Measurements from ENCODE around the gene CDH2. TPM values are rescaled to one million over a fixed set of nuclear protein-coding genes. Genes with fewer than 3 reads are reported as not detected.

CDH2 gene
- total RNA-seq, 1 donor from 2014 or later = 87.2 TPM

DNA sequence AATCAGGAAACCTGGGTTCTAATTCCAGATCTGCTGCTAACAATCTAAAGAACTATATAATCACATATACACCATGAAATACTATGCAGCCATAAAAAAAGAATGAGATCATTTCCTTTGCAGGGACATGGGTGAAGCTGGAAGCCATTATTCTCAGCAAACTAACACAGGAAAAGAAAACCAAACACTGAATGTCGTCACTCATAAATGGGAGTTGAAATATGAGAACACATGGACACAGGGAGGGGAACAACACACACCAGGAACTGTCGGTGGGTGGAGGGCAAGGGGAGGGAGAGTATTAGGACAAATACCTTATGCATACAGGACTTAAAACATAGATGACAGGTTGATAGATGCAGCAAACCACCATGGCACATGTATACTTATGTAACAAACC, 33.2 kb downstream of the CDH2 start:
- no peaks in the 10 kb centered on the region for H3K27me3 Mint-ChIP-seq (ENCODE audit: unreplicated experiment)
- no peaks in the 10 kb centered on the region for H3K9me3 Mint-ChIP-seq (ENCODE audit: unreplicated experiment)
- no peak overlapping the region for H3K4me3 Mint-ChIP-seq (ENCODE audit: unreplicated experiment)
- TF ChIP-seq CTCF (IDR thresholded peaks at IDR 0.05) = no peak
- peaks cover 7% of the 10 kb centered on the region for H3K36me3 Mint-ChIP-seq (ENCODE audit: unreplicated experiment)
- no peak for DNase-seq (ENCODE audit: extremely low spot score, unreplicated experiment)
- peaks cover 26% of the 10 kb centered on the region for H3K4me1 Mint-ChIP-seq (ENCODE audit: unreplicated experiment)
- H3K27ac Mint-ChIP-seq (ENCODE audit: unreplicated experiment) = no peak overlapping the region

DNA sequence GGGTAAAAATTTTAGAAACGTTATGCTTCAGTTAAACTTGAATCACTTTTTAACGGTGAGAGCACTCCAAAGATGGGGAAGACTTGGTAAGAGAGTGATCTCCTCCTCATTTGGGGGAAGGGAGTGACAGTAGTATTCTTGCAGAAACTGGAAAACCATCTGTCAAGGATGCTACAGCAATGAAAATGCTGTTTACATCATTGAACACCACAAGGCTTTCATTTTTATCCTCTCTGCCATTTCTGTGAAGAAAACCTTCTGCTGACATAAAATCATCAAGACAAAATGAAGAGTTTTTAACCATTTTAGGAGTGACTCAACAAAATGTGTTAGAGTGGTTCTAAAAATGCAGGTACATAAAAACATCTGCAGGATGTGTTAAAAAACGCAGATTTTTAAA, 38.1 kb downstream of the CDH2 start:
- no peaks in the 10 kb centered on the region for H3K9me3 Mint-ChIP-seq (ENCODE audit: unreplicated experiment)
- peaks cover 11% of the 10 kb centered on the region for H3K4me1 Mint-ChIP-seq (ENCODE audit: unreplicated experiment)
- H3K36me3 Mint-ChIP-seq (ENCODE audit: unreplicated experiment) = peaks cover 11% of the 10 kb centered on the region
- TF ChIP-seq CTCF (IDR thresholded peaks at IDR 0.05) = no peak
- no peaks in the 10 kb centered on the region for H3K27me3 Mint-ChIP-seq (ENCODE audit: unreplicated experiment)
- H3K4me3 Mint-ChIP-seq (ENCODE audit: unreplicated experiment) = no peak overlapping the region
- no peak for DNase-seq (ENCODE audit: extremely low spot score, unreplicated experiment)
- no peak overlapping the region for H3K27ac Mint-ChIP-seq (ENCODE audit: unreplicated experiment)

- Mint-ChIP-seq H3K27me3 (ENCODE audit: unreplicated experiment) (no peaks in the 10 kb centered on the region), H3K36me3 (ENCODE audit: unreplicated experiment) (peaks cover 15% of the 10 kb centered on the region), H3K27ac (ENCODE audit: unreplicated experiment) (no peak overlapping the region), H3K4me3 (ENCODE audit: unreplicated experiment) (no peak overlapping the region), H3K9me3 (ENCODE audit: unreplicated experiment) (no peaks in the 10 kb centered on the region), H3K4me1 (ENCODE audit: unreplicated experiment) (no peaks in the 10 kb centered on the region)
- no peak for TF ChIP-seq CTCF (IDR thresholded peaks at IDR 0.05)
- DNase-seq (ENCODE audit: extremely low spot score, unreplicated experiment) = no peak
These were observed 40.9 kb downstream of the CDH2 start for GRCh38 chr18:28136071-28136470.

DNA sequence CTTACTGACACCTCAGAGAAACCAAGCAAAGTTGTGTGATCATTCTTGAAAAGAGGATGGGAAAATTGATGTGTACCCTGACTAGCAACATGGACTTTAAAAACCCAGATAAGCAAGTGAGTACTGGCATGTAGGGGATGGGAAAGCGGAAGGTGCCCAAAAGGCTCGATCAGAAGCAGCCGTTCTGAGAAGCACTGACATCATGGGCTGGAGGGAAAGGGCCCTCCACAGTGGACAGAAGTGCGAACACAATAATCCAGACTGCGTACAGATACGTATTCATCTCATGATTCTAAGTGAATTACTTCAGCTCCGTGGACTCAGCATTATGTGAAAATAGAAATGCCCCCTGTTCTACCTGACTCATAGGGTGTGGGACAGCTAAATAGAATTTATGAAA, 42.2 kb downstream of the CDH2 start:
- Mint-ChIP-seq H3K4me1 (ENCODE audit: unreplicated experiment) (no peaks in the 10 kb centered on the region), H3K9me3 (ENCODE audit: unreplicated experiment) (no peaks in the 10 kb centered on the region), H3K27me3 (ENCODE audit: unreplicated experiment) (no peaks in the 10 kb centered on the region), H3K36me3 (ENCODE audit: unreplicated experiment) (peaks cover 10% of the 10 kb centered on the region), H3K27ac (ENCODE audit: unreplicated experiment) (no peak overlapping the region), H3K4me3 (ENCODE audit: unreplicated experiment) (no peak overlapping the region)
- no peak for TF ChIP-seq CTCF (IDR thresholded peaks at IDR 0.05)
- no peak for DNase-seq (ENCODE audit: extremely low spot score, unreplicated experiment)

GRCh38 chr18:28132084-28132483, 44.8 kb downstream of the CDH2 start:
- no peak for TF ChIP-seq CTCF (IDR thresholded peaks at IDR 0.05)
- no peaks in the 10 kb centered on the region for H3K27me3 Mint-ChIP-seq (ENCODE audit: unreplicated experiment)
- no peaks in the 10 kb centered on the region for H3K4me1 Mint-ChIP-seq (ENCODE audit: unreplicated experiment)
- no peak overlapping the region for H3K4me3 Mint-ChIP-seq (ENCODE audit: unreplicated experiment)
- H3K36me3 Mint-ChIP-seq (ENCODE audit: unreplicated experiment) = peaks cover 7% of the 10 kb centered on the region
- H3K27ac Mint-ChIP-seq (ENCODE audit: unreplicated experiment) = no peak overlapping the region
- no peak for DNase-seq (ENCODE audit: extremely low spot score, unreplicated experiment)
- H3K9me3 Mint-ChIP-seq (ENCODE audit: unreplicated experiment) = no peaks in the 10 kb centered on the region
